Tibial artery (tissue), 4 donors: ENCODE measurements around the gene CALD1.

ENCODE experiments used
- DNase-seq, 2 donors: peaks; one replicate each; pipeline ENCODE4 v3.0.0-alpha.2; 2019
- H3K27ac ChIP-seq, 2 donors: fragments of 200-600 bp; sonication (generic) in 1 of 2; 1 replicate in 1 of 2; 2 replicates in 1 of 2; pipeline ENCODE4 v1.5.1; 2018 to 2019; ENCODE audit warnings: mild to moderate bottlenecking in 1 of 2
- H3K27me3 ChIP-seq, 2 donors: fragments of 200-600 bp; sonication (generic) in 1 of 2; one replicate each; pipeline versions ENCODE4 v1.5.1 to v1.6.0; 2016 to 2019
- H3K36me3 ChIP-seq, 3 donors: fragments of 200-600 bp; sonication (generic) in 2 of 3; one replicate each; pipeline ENCODE4 v1.5.1; 2016 to 2019; ENCODE audit warnings: mild to moderate bottlenecking in 2 of 3
- H3K4me1 ChIP-seq, 4 donors: fragments of 200-600 bp; sonication (generic) in 2 of 4; 1 replicate in 3 of 4; 2 replicates in 1 of 4; pipeline ENCODE4 v1.5.1; 2016 to 2019
- H3K4me3 ChIP-seq, 2 donors: fragments of 200-600 bp; sonication (generic) in 1 of 2; 1 replicate in 1 of 2; 2 replicates in 1 of 2; pipeline ENCODE4 v1.5.1; 2018 to 2019; ENCODE audit warnings: mild to moderate bottlenecking in 2 of 2
- H3K9me3 ChIP-seq, 3 donors: fragments of 200-600 bp; sonication (generic) in 1 of 3; one replicate each; pipeline ENCODE4 v1.5.1; 2016 to 2019
- CTCF ChIP-seq, 2 experiments: fragments of 200-600 bp in 1 of 2; fragments of 450-650 bp in 1 of 2; IDR thresholded peaks; one replicate each; pipeline ENCODE4 v1.5.1; 2017 to 2019; ENCODE audit warnings: antibody characterized with exemption in 2 of 2, mild to moderate bottlenecking in 1 of 2, moderate library complexity in 1 of 2
- intact Hi-C: fragments of 100-400 bp; cut with DNase I; formaldehyde crosslinking; loops from one replicate; pipeline ENCODE4 v1.15.0; 2023; ENCODE audit warnings: low total_unique reads

CALD1 gene

GRCh38 chr7:134942690-134943466 lies 163.4 kb downstream of the CALD1 start:
- H3K27me3 ChIP-seq, result no peaks in the 10 kb centered on the region
- H3K4me1 ChIP-seq, result peaks cover 0 to 58% (median 12%) of the 10 kb centered on the region in 4 donors
- intact Hi-C loops, result loop anchor here (5.0 kb wide), 1 partner anchor 251 kb away; no protein-coding TSS in a partner anchor
- no peak for TF ChIP-seq CTCF (IDR thresholded peaks at IDR 0.05)
- no peaks in the 10 kb centered on the region for H3K9me3 ChIP-seq
- no peak for DNase-seq
- H3K36me3 ChIP-seq, result peaks cover 29 to 38% (median 37%) of the 10 kb centered on the region in 3 donors
- no peak overlapping the region for H3K4me3 ChIP-seq
- H3K27ac ChIP-seq, result peak overlapping the region; percentile 24 to 80

- Histone ChIP-seq H3K27me3 (no peaks in the 10 kb centered on the region), H3K36me3 (peaks cover 34 to 48% (median 42%) of the 10 kb centered on the region in 3 donors), H3K4me1 (peaks cover 0 to 55% (median 5%) of the 10 kb centered on the region in 4 donors), H3K27ac (peak overlapping the region; percentile 47 to 80), H3K9me3 (no peaks in the 10 kb centered on the region), H3K4me3 (no peak overlapping the region)
- DNase-seq, result no peak
- intact Hi-C loops, result loop anchor here (5.0 kb wide), 1 partner anchor 252 kb away; no protein-coding TSS in a partner anchor
- TF ChIP-seq CTCF (IDR thresholded peaks at IDR 0.05), result peak; percentile 16 to 30
Observed at GRCh38 chr7:134943785-134944400, 164.5 kb downstream of the CALD1 start.

- no peaks in the 10 kb centered on the region for H3K9me3 ChIP-seq
- intact Hi-C loops, result no loop called here
- H3K4me1 ChIP-seq, result peaks cover 0 to 44% (median 3%) of the 10 kb centered on the region in 4 donors
- peak overlapping the region; percentile 34 to 80 for H3K27ac ChIP-seq
- TF ChIP-seq CTCF (IDR thresholded peaks at IDR 0.05), result no peak
- H3K4me3 ChIP-seq, result no peak overlapping the region
- H3K36me3 ChIP-seq, result peaks cover 51 to 66% (median 56%) of the 10 kb centered on the region in 3 donors
- H3K27me3 ChIP-seq, result no peaks in the 10 kb centered on the region
- DNase-seq, result no peak
Observed at GRCh38 chr7:134945691-134946090, 166.3 kb downstream of the CALD1 start.

GRCh38 chr7:134946260-134946659 lies 166.8 kb downstream of the CALD1 start:
- no peak overlapping the region for H3K4me3 ChIP-seq
- peaks cover 0 to 38% (median under 1%) of the 10 kb centered on the region in 4 donors for H3K4me1 ChIP-seq
- H3K27ac ChIP-seq, result peak overlapping the region; percentile 34 to 80
- TF ChIP-seq CTCF (IDR thresholded peaks at IDR 0.05), result no peak
- no peaks in the 10 kb centered on the region for H3K9me3 ChIP-seq
- no peaks in the 10 kb centered on the region for H3K27me3 ChIP-seq
- intact Hi-C loops, result no loop called here
- DNase-seq, result no peak
- peaks cover 56 to 69% (median 57%) of the 10 kb centered on the region in 3 donors for H3K36me3 ChIP-seq

GRCh38 chr7:134947329-134947728 lies 167.9 kb downstream of the CALD1 start:
- no peak for TF ChIP-seq CTCF (IDR thresholded peaks at IDR 0.05)
- H3K9me3 ChIP-seq, result no peaks in the 10 kb centered on the region
- DNase-seq, result peak in 1 of 2 donors; percentile 58
- intact Hi-C loops, result no loop called here
- H3K36me3 ChIP-seq, result peaks cover 65 to 79% (median 67%) of the 10 kb centered on the region in 3 donors
- peak overlapping the region; percentile 38 to 80 for H3K27ac ChIP-seq
- H3K27me3 ChIP-seq, result no peaks in the 10 kb centered on the region
- H3K4me3 ChIP-seq, result no peak overlapping the region
- H3K4me1 ChIP-seq, result peaks cover 0 to 27% (median 0%) of the 10 kb centered on the region in 4 donors
